Fibroblast of villous mesenchyme (primary cell): ENCODE results near the gene L3MBTL4. TPM values are rescaled to one million over a fixed set of nuclear protein-coding genes. Genes with fewer than 3 reads are reported as not detected.
"Not testable (repeated sequence)": the region's sequence is repeated elsewhere in the genome, so short reads cannot be mapped to it uniquely, and the experiment has no call there.

Experiments used
- DNase-seq: peaks from one replicate; pipeline ENCODE4 v3.0.0-alpha.2; 2010; ENCODE audit warnings: low read depth
- H3K4me3 ChIP-seq: 2 replicates; pipeline ENCODE4 v1.5.1; 2011; ENCODE audit warnings: low read depth, mild to moderate bottlenecking, low read length
- CTCF ChIP-seq: IDR thresholded peaks from 2 replicates; pipeline ENCODE4 v1.5.1; 2012; ENCODE audit warnings: low read depth, mild to moderate bottlenecking, low read length; ENCODE audit not compliant: insufficient read depth
- total RNA-seq: library from RNA; depleted of rRNA; stranded (reverse); fragments of >200 nt; gene quantifications from 2 replicates; pipeline ENCODE4 v1.2.3, GENCODE V29; 2012

Gene L3MBTL4
- total RNA-seq, 1 donor: not detected

GRCh38 chr18:6055711-6056110 is 359.0 kb downstream of the L3MBTL4 start:
- H3K4me3 ChIP-seq: no peak overlapping the region
- TF ChIP-seq CTCF: no peak

GRCh38 chr18:6054256-6054842 is 360.4 kb downstream of the L3MBTL4 start:
- peak; percentile 12 for DNase-seq
- TF ChIP-seq CTCF: no peak
- H3K4me3 ChIP-seq: no peak overlapping the region

More at GRCh38 chr18:6055711-6056110, 359.0 kb downstream of the L3MBTL4 start:
- peak; percentile 17 for DNase-seq

DNA sequence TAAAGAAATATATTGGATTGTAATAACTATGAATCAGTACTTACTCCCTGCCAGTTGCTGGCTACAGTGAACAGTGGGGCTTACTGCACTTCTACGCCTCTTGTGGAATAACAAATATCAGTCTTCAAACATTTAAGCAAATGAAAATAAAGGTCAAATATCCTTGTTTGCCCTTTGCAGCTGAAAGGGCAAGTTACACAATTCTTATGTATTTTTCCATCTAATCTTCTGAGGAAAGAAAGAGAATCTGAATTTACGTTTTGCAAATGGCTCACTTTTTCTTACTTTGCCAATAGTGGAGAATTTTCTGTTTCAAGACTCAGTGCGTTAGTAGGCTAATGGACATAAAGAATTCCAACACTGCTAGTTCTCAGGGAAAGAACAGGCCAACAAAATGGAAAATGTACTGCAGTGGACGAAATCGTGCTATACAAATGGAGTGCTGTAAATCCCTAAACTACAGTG is 362.2 kb downstream of the L3MBTL4 start:
- TF ChIP-seq CTCF: no peak
- H3K4me3 ChIP-seq: no peak overlapping the region
- no peak for DNase-seq

DNA sequence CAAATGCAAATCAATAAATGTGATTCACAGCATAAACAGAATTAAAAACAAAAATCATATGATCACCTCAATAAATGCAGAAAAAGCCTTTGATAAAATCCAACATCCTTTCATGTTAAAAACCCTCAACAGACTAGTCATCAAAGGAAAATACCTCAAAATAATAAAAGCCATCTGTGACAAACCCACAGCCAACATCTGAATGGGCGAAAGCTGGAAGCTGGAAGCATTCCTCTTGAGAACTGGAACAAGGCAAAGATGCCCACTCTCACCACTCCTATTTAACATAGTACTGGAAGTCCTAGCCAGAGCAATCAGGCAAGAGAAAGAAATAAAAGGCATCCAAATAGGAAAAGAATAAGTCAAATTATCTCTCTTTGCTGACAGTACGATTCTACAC is 367.1 kb downstream of the L3MBTL4 start:
- not testable (repeated sequence) for DNase-seq, H3K4me3 ChIP-seq

GRCh38 chr18:6044773-6045172 is 369.9 kb downstream of the L3MBTL4 start:
- H3K4me3 ChIP-seq: no peak overlapping the region
- DNase-seq: no peak
- TF ChIP-seq CTCF: peak; percentile 9

GRCh38 chr18:6044319-6044718 is 370.4 kb downstream of the L3MBTL4 start:
- DNase-seq: no peak
- no peak overlapping the region for H3K4me3 ChIP-seq
- TF ChIP-seq CTCF: no peak

GRCh38 chr18:6039055-6039454 is 375.7 kb downstream of the L3MBTL4 start:
- H3K4me3 ChIP-seq: no peak overlapping the region
- TF ChIP-seq CTCF: no peak
- DNase-seq: no peak
